NCI-H524 treated with DMSO at 0.1 percent for 48 hours (cell line): ENCODE results near the gene DGCR8.
"Not testable (repeated sequence)": the region's sequence is repeated elsewhere in the genome, so short reads cannot be mapped to it uniquely, and the experiment has no call there.

Source experiments
- DNase-seq: peaks from one replicate; lab custom pipeline; 2025; lab: John Stamatoyannopoulos, UW

Gene DGCR8

GRCh38 chr22:20154602-20155187 is 74.7 kb downstream of the DGCR8 start:
- no peak for DNase-seq

- peak; percentile 55 for DNase-seq
Measured at GRCh38 chr22:20155330-20156041, 75.4 kb downstream of the DGCR8 start.

GRCh38 chr22:20156042-20156389 is 76.0 kb downstream of the DGCR8 start:
- DNase-seq, result no peak

GRCh38 chr22:20156611-20157429 is 76.8 kb downstream of the DGCR8 start:
- no peak for DNase-seq

- DNase-seq, result no peak
Measured at GRCh38 chr22:20157430-20158183, 77.6 kb downstream of the DGCR8 start.

GRCh38 chr22:20158391-20159036 is 78.5 kb downstream of the DGCR8 start:
- DNase-seq, result no peak

GRCh38 chr22:20159076-20159475 is 79.0 kb downstream of the DGCR8 start:
- DNase-seq, result peak; percentile 34

GRCh38 chr22:20159531-20159930 is 79.5 kb downstream of the DGCR8 start:
- not testable (repeated sequence) for DNase-seq

- no peak for DNase-seq
Measured at GRCh38 chr22:20160041-20160440, 80.0 kb downstream of the DGCR8 start.
